Thyroid gland (tissue), 4 donors: ENCODE results near the gene SCAP. TPM values are rescaled to one million over a fixed set of nuclear protein-coding genes. Genes with fewer than 3 reads are reported as not detected.

ENCODE experiments used
- DNase-seq, 2 donors: peaks; one replicate each; pipeline ENCODE4 v3.0.0-alpha.2; 2019
- H3K27ac ChIP-seq, 3 donors: fragments of 200-600 bp; sonication (generic); 1 replicate in 2 of 3; 2 replicates in 1 of 3; pipeline ENCODE4 v1.5.1; 2016 to 2019; ENCODE audit warnings: mild to moderate bottlenecking in 1 of 3, moderate library complexity in 1 of 3
- H3K27me3 ChIP-seq: fragments of 200-600 bp; sonication (generic); one replicate; pipeline ENCODE4 v1.5.1; 2019
- H3K36me3 ChIP-seq, 2 donors: fragments of 200-600 bp; sonication (generic); one replicate each; pipeline ENCODE4 v1.5.1; 2016 to 2019
- H3K4me1 ChIP-seq, 2 donors: fragments of 200-600 bp; sonication (generic); one replicate each; pipeline ENCODE4 v1.5.1; 2017 to 2019
- H3K4me3 ChIP-seq, 3 donors: fragments of 200-600 bp; sonication (generic); replicated peaks in 1 of 3; 1 replicate in 2 of 3; 2 replicates in 1 of 3; pipeline ENCODE4 v1.5.1; 2016; ENCODE audit warnings: mild to moderate bottlenecking in 1 of 3
- H3K9me3 ChIP-seq: fragments of 200-600 bp; sonication (generic); one replicate; pipeline ENCODE4 v1.5.1; 2017
- POLR2A ChIP-seq, 2 donors: fragments of 450-650 bp; IDR thresholded peaks; one replicate each; pipeline ENCODE4 v1.6.1; 2017; ENCODE audit warnings: antibody characterized with exemption in 2 of 2, mild to moderate bottlenecking in 2 of 2, moderate library complexity in 1 of 2
- WGBS, 2 donors: methylation state at CpG; one replicate each; pipeline ENCODE4 v1.1.5; 2017; 5-methylcytosine and 5-hydroxymethylcytosine counted together
- intact Hi-C: fragments of 100-400 bp; cut with DNase I; formaldehyde crosslinking; loops from one replicate; pipeline ENCODE4 v1.15.1; 2023
- total RNA-seq, 4 donors: library from RNA; depleted of rRNA; stranded (reverse); fragments of >200 nt; gene quantifications; one replicate each; pipeline ENCODE4 v1.2.3, GENCODE V29; 2016
- TF ChIP-seq, protein P1 (sequence below), 6 experiments: fragments of 200-600 bp in 3 of 6; fragments of 450-650 bp in 3 of 6; sonication (generic) in 3 of 6; IDR thresholded peaks; one replicate each; pipeline ENCODE4 v1.5.1; 2016 to 2019; ENCODE audit warnings: antibody characterized with exemption in 6 of 6, mild to moderate bottlenecking in 2 of 6, inconsistent platforms in 1 of 6, moderate library complexity in 1 of 6

The SCAP gene
- total RNA-seq, 4 donors from 2014 or later: 56.8 to 102 (median 88.8) TPM

DNA sequence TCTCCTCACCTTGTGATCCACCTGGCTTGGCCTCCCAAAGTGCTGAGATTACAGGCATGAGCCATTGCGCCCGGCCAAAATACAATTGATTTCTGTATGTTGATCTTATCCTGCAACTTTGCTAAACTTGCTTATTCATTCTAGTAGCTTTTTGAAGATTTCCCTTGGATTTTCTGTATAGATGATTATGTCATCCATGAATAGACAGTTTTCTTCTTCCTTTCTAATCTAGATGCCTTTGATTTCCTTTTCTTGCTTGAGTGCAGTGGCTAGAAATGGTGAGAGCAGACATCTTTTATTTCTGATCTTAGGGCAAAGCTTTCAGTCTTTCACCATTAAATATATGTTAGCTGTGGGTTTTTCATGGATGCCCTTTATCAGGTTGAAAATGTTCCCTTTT is 42.2 kb upstream of the SCAP start:
- no peaks in the 10 kb centered on the region for H3K27me3 ChIP-seq
- TF ChIP-seq POLR2A (IDR thresholded peaks at IDR 0.05): no peak
- TF ChIP-seq, protein P1, sequence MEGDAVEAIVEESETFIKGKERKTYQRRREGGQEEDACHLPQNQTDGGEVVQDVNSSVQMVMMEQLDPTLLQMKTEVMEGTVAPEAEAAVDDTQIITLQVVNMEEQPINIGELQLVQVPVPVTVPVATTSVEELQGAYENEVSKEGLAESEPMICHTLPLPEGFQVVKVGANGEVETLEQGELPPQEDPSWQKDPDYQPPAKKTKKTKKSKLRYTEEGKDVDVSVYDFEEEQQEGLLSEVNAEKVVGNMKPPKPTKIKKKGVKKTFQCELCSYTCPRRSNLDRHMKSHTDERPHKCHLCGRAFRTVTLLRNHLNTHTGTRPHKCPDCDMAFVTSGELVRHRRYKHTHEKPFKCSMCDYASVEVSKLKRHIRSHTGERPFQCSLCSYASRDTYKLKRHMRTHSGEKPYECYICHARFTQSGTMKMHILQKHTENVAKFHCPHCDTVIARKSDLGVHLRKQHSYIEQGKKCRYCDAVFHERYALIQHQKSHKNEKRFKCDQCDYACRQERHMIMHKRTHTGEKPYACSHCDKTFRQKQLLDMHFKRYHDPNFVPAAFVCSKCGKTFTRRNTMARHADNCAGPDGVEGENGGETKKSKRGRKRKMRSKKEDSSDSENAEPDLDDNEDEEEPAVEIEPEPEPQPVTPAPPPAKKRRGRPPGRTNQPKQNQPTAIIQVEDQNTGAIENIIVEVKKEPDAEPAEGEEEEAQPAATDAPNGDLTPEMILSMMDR (IDR thresholded peaks at IDR 0.05): no peak
- H3K9me3 ChIP-seq: no peaks in the 10 kb centered on the region
- intact Hi-C loops: loop anchor here (5.0 kb wide), 1 partner anchor 96 kb away; no protein-coding TSS in a partner anchor
- 93 to 96% methylated on average over 2 of the region's 2 CpGs for WGBS, 2 donors
- no peaks in the 10 kb centered on the region for H3K36me3 ChIP-seq
- H3K4me3 ChIP-seq: no peak overlapping the region
- H3K27ac ChIP-seq: no peak overlapping the region
- no peak for DNase-seq
- peaks cover 0 to 6% of the 10 kb centered on the region in 2 donors for H3K4me1 ChIP-seq

DNA sequence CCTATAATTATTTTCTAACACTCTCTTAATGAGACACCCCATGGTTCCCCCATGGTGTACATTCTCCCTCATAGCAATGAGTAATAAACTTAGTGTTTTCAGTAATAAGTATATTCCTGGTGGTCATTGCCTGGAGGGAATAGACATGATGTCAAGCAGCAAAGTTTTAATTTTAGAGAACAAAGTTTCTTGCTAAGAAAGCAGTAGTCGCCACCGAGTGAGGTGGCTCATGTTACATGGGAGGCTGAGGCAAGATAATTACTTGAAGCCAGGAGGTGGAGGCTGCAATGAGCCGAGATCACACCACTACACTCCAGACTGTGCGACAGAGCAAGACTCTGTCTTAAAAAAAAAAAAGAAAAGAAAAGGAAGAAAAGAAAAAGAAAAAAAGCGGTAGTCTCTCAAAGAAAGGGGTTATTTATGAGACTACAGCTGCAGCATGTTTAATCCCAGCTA is 40.2 kb upstream of the SCAP start:
- Histone ChIP-seq H3K4me1 (peaks cover 0 to 8% of the 10 kb centered on the region in 2 donors), H3K9me3 (no peaks in the 10 kb centered on the region), H3K27ac (no peak overlapping the region), H3K36me3 (no peaks in the 10 kb centered on the region), H3K27me3 (no peaks in the 10 kb centered on the region), H3K4me3 (no peak overlapping the region)
- no peak for DNase-seq
- intact Hi-C loops: loop anchor here (5.0 kb wide), 1 partner anchor 94 kb away; no protein-coding TSS in a partner anchor
- WGBS, 2 donors: 51 to 53% methylated on average over 5 of the region's 5 CpGs
- TF ChIP-seq, protein P1 (IDR thresholded peaks at IDR 0.05): no peak
- no peak for TF ChIP-seq POLR2A (IDR thresholded peaks at IDR 0.05)

DNA sequence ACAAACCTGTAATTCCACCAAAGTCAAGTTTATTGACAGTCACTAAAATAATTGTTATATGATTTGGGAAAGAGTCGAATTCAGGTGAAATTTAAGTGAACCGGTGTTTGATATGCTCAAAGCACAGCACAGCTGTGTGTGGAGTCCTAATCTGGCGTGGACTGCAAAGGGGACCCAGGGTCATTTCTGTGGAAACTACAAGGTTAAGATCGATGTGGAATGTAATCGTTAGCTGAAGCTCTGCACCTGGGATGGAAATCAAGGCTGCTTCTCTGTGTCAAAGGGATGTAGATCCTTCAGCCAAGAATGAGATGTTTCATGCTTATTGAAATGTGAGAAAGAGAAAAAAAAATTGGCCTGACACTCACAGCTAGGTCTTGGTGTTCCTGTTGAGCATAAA is 39.4 kb upstream of the SCAP start:
- Histone ChIP-seq H3K27me3 (no peaks in the 10 kb centered on the region), H3K4me1 (peaks cover 0 to 8% of the 10 kb centered on the region in 2 donors), H3K4me3 (no peak overlapping the region), H3K27ac (no peak overlapping the region), H3K9me3 (no peaks in the 10 kb centered on the region), H3K36me3 (peaks cover 0 to 2% of the 10 kb centered on the region in 2 donors)
- intact Hi-C loops: loop anchor here (5.0 kb wide), 1 partner anchor 93 kb away; no protein-coding TSS in a partner anchor
- no peak for TF ChIP-seq POLR2A (IDR thresholded peaks at IDR 0.05)
- TF ChIP-seq, protein P1 (IDR thresholded peaks at IDR 0.05): no peak
- no peak for DNase-seq
- 84 to 88% methylated on average over 5 of the region's 5 CpGs for WGBS, 2 donors

DNA sequence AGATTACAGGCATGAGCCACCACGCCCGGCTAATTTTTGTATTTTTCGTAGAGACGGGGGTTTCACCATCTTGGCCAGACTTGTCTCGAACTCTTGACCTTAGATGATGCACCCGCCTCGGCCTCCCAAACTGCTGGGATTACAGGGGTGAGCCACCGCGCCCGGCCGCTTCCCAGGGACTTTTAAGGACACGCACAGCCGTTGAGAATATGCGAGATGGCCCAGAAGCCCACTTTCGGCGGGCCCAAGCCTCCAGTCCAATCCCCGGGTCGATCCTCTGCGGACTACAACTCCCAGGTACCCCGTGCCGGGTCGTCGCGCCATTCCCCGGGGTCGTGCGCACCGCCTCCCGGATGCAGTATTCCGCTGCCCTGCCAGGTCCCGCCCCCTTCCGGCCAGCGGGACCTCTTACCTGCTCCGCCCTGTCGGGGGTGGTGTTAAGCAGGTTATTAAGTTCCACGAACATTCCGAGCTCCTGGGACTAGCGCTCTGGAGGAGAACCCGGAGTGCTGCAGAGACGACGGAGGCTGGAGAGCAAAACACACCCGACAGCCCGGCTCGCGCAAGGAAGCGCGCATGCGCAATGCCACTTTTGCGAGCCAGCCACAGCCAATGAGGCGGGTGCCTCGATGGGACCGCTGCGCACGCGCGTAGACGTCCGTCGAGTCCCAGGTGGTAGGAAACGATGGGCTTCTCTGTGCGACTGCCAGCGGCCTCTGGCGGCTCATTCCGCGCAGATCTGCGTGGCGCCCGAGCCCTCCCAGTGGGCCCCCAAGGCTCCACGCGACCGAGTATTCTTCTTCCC is 37.6 kb upstream of the SCAP start, which contains the start of gene ELP6:
Gene ELP6, minus strand, starts transcription at position 588 of the 805 bp plus-strand sequence. Its CDS starts 122 bp downstream, at position 466.
- 0 to 1% methylated on average over 21 to 27 of the region's 71 CpGs for WGBS, 2 donors
- peak within 1 kb of the TSS; percentile 87 to 97 (median 95) for H3K27ac ChIP-seq
- TF ChIP-seq POLR2A (IDR thresholded peaks at IDR 0.05): peak in 1 of 2 donors; percentile 82
- TF ChIP-seq, protein P1 (IDR thresholded peaks at IDR 0.05): peak in 4 of 6 experiments; percentile 44 to 63 (median 51)
- intact Hi-C loops: no loop called here
- no peaks in the 10 kb centered on the region for H3K9me3 ChIP-seq
- no peaks in the 10 kb centered on the region for H3K27me3 ChIP-seq
- H3K4me3 ChIP-seq: peak within 1 kb of the TSS; percentile 38 to 59 (median 40)
- peaks cover 0 to 11% of the 10 kb centered on the region in 2 donors for H3K36me3 ChIP-seq
- peaks cover 0 to 8% of the 10 kb centered on the region in 2 donors for H3K4me1 ChIP-seq
- peak; percentile 97 for DNase-seq
